ENCODE results near the gene XRCC2. TPM values are rescaled to one million over a fixed set of nuclear protein-coding genes. Genes with fewer than 3 reads are reported as not detected.

The XRCC2 gene
- total and polyA plus RNA-seq, 2 donors (not counting 1 experiment from before 2014, with no cell fraction given) = 0.66 to 1.5 TPM

- DNase-seq (peak; percentile 6), ATAC-seq (ENCODE audit: low read depth) (no peak)
- no peaks in the 10 kb centered on the region for H4K20me1 ChIP-seq (ENCODE audit: control insufficient read depth, insufficient read depth, low read length, poor library complexity, severe bottlenecking)
- intact Hi-C loops (cut with micrococcal nuclease) = loop anchor here (5.0 kb wide), 2 partner anchors 251 to 651 kb away; partner anchors contain the start of gene GALNT11
- ChIA-PET CTCF (interaction anchor here (0.7 to 1.9 kb wide), 2 partner anchors 28 to 1697 kb away, joined by 5 read pairs; no protein-coding TSS in a partner anchor), POLR2A (interaction anchor here (0.6 kb wide), 1 partner anchor 248 kb away, joined by 6 read pairs; no protein-coding TSS in a partner anchor)
- H3K4me1 Mint-ChIP-seq = peaks cover 11% of the 10 kb centered on the region
- H3K4me2 ChIP-seq (replicated peaks; ENCODE audit: low read depth, low read length, poor library complexity, severe bottlenecking) = no peak overlapping the region
- WGBS (ENCODE audit: insufficient coverage) = 78% methylated on average over 6 of the region's 11 CpGs
- H3K27me3 Mint-ChIP-seq = no peaks in the 10 kb centered on the region
- peaks cover 7 to 11% of the 10 kb centered on the region in 2 donors for H3K4me1 ChIP-seq (ENCODE audit: control insufficient read depth in 2 of 2, insufficient read depth in 2 of 2, low read length in 2 of 2)
- no peaks in the 10 kb centered on the region for H3K36me3 ChIP-seq (replicated peaks in 1 of 2; ENCODE audit: control extremely low read depth in 1 of 2, control insufficient read depth in 1 of 2, extremely low read depth in 1 of 2, insufficient read depth in 2 of 2, low read length in 1 of 2)
- peak overlapping the region; percentile 70 for H3K27ac Mint-ChIP-seq
- no peak overlapping the region for H3K4me3 ChIP-seq (ENCODE audit: control extremely low read depth in 1 of 5, extremely low read depth in 1 of 5, insufficient read depth in 1 of 5, low read depth in 2 of 5, low read length in 4 of 5)
- H3K9me3 ChIP-seq (ENCODE audit: control extremely low read depth in 1 of 3, control insufficient read depth in 2 of 3, insufficient read depth in 1 of 3, low read length in 2 of 3) = no peaks in the 10 kb centered on the region
- peak overlapping the region; percentile 59 for H3K4me3 Mint-ChIP-seq
- no peak overlapping the region for H3K9ac ChIP-seq (ENCODE audit: low read length)
- H3K27me3 ChIP-seq (replicated peaks in 1 of 4; ENCODE audit: control extremely low read depth in 1 of 4, control insufficient read depth in 3 of 4, insufficient read depth in 4 of 4, low read length in 3 of 4) = no peaks in the 10 kb centered on the region
- peaks cover 11% of the 10 kb centered on the region for H3K79me2 ChIP-seq (ENCODE audit: control insufficient read depth, insufficient read depth, low read length)
- no peaks in the 10 kb centered on the region for H3K9me3 Mint-ChIP-seq (ENCODE audit: insufficient read depth)
- no peak for TF ChIP-seq CTCF (IDR thresholded peaks at IDR 0.05)
- no peak for TF ChIP-seq EZH2 (IDR thresholded peaks at IDR 0.05; ENCODE audit: borderline replicate concordance, insufficient read depth, low read depth, low read length, poor library complexity, severe bottlenecking)
- H3K27ac ChIP-seq (ENCODE audit: low read length in 2 of 2) = no peak overlapping the region
- no peak overlapping the region for H2AFZ ChIP-seq (ENCODE audit: insufficient read depth, low read depth, low read length, poor library complexity, severe bottlenecking)
Measured at GRCh38 chr7:152677808-152678670, 2.1 kb upstream of the XRCC2 start.

All from B cell (primary cell).